IMR-90 (cell line): ENCODE data around the gene KRTAP10-7.

Experiments used
- BHLHE40 ChIP-seq: fragments of 150-350 bp; IDR thresholded peaks from 2 replicates; pipeline ENCODE4 v1.6.1; 2016; ENCODE audit warnings: mild to moderate bottlenecking, low read depth, low read length
- CEBPB ChIP-seq: IDR thresholded peaks from 2 replicates; pipeline ENCODE4 v1.6.1; 2012; ENCODE audit warnings: low read depth, low read length, improper control_type of control experiment
- CHD1 ChIP-seq: IDR thresholded peaks from 2 replicates; pipeline ENCODE4 v1.6.1; 2012; ENCODE audit warnings: low read depth, low read length, improper control_type of control experiment
- MXI1 ChIP-seq: IDR thresholded peaks from 2 replicates; pipeline ENCODE4 v1.6.1; 2012; ENCODE audit warnings: low read depth, mild to moderate bottlenecking, low read length, moderate library complexity, borderline replicate concordance
- POLR2A ChIP-seq: IDR thresholded peaks from 2 replicates; pipeline ENCODE4 v1.6.1; 2012; ENCODE audit warnings: mild to moderate bottlenecking, low read depth, low read length
- RAD21 ChIP-seq: IDR thresholded peaks from 2 replicates; pipeline ENCODE4 v1.6.1; 2012; ENCODE audit warnings: low read length, improper control_type of control experiment
- SMC3 ChIP-seq: fragments of 150-350 bp; IDR thresholded peaks from 2 replicates; pipeline ENCODE4 v1.6.1; 2016; ENCODE audit warnings: low read depth, mild to moderate bottlenecking, antibody characterized with exemption, low read length, moderate library complexity
- USF2 ChIP-seq: fragments of 150-350 bp; IDR thresholded peaks from 2 replicates; pipeline ENCODE4 v1.6.1; 2017; ENCODE audit warnings: mild to moderate bottlenecking, antibody characterized with exemption, low read length, low read depth
- TF ChIP-seq, protein P1 (sequence below): conservative IDR thresholded peaks from 2 replicates; pipeline ENCODE4 v1.5.1; 2012; ENCODE audit warnings: mild to moderate bottlenecking, low read depth, low read length, improper control_type of control experiment
- TF ChIP-seq, protein P2 (sequence below): fragments of 150-350 bp; IDR thresholded peaks from 2 replicates; pipeline ENCODE4 v1.6.1; 2016; ENCODE audit warnings: low read depth, mild to moderate bottlenecking, low read length, moderate library complexity, borderline replicate concordance

DNA sequence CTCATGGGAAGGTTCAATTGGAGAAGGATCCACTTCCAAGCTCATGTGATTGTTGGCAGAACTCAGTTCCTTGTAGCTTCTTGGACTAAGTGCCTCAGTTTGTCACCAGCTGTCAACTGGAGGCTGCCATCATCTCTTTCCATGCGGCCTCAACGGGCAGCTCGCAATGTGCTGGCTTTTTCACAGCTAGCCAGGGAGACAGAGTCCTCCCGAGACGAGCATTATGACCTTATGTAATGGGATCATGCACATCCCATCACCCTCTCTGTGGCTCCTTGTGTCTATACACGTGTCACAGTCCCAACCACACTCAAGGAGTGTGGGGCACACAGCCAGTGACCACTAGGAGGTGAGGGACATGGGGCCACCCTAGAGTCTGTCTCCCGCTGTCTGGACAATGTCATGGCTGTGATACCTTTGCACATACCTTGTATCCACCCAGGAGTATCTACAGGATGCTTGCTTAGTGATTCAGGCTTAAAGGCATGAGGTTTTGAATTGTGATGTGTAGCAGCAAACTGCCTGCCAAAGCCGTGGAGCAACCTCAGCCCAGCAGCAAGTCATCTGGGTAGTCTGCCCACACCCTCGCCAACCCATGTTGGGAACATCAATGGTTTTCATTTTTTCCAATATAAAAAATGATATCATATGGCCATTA lies 4.2 kb upstream of the KRTAP10-7 start:
- TF ChIP-seq CEBPB (no peak), RAD21 (no peak), POLR2A (no peak), BHLHE40 (no peak), CHD1 (no peak), SMC3 (no peak), USF2 (no peak), MXI1 (no peak)
- TF ChIP-seq, protein P1, sequence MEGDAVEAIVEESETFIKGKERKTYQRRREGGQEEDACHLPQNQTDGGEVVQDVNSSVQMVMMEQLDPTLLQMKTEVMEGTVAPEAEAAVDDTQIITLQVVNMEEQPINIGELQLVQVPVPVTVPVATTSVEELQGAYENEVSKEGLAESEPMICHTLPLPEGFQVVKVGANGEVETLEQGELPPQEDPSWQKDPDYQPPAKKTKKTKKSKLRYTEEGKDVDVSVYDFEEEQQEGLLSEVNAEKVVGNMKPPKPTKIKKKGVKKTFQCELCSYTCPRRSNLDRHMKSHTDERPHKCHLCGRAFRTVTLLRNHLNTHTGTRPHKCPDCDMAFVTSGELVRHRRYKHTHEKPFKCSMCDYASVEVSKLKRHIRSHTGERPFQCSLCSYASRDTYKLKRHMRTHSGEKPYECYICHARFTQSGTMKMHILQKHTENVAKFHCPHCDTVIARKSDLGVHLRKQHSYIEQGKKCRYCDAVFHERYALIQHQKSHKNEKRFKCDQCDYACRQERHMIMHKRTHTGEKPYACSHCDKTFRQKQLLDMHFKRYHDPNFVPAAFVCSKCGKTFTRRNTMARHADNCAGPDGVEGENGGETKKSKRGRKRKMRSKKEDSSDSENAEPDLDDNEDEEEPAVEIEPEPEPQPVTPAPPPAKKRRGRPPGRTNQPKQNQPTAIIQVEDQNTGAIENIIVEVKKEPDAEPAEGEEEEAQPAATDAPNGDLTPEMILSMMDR, result no peak
- TF ChIP-seq, protein P2, sequence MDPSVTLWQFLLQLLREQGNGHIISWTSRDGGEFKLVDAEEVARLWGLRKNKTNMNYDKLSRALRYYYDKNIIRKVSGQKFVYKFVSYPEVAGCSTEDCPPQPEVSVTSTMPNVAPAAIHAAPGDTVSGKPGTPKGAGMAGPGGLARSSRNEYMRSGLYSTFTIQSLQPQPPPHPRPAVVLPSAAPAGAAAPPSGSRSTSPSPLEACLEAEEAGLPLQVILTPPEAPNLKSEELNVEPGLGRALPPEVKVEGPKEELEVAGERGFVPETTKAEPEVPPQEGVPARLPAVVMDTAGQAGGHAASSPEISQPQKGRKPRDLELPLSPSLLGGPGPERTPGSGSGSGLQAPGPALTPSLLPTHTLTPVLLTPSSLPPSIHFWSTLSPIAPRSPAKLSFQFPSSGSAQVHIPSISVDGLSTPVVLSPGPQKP, result no peak
